Vagina (tissue), 2 donors: Measurements from ENCODE around the gene CASQ1. TPM values are rescaled to one million over a fixed set of nuclear protein-coding genes. Genes with fewer than 3 reads are reported as not detected.

Experiments
- DNase-seq, 2 donors: peaks; one replicate each; pipeline ENCODE4 v3.0.0-alpha.2; 2017; ENCODE audit errors: extremely low spot score in 2 of 2
- H3K27ac ChIP-seq: fragments of 200-600 bp; sonication (generic); one replicate; pipeline ENCODE4 v1.5.1; 2019
- H3K27me3 ChIP-seq: fragments of 200-600 bp; sonication (generic); one replicate; pipeline ENCODE4 v1.5.1; 2019
- H3K36me3 ChIP-seq, 2 donors: fragments of 200-600 bp; sonication (generic); one replicate each; pipeline ENCODE4 v1.5.1; 2017 to 2019
- H3K4me1 ChIP-seq: fragments of 200-600 bp; sonication (generic); one replicate; pipeline ENCODE4 v1.5.1; 2019
- H3K4me3 ChIP-seq, 2 donors: fragments of 200-600 bp; sonication (generic); 1 replicate in 1 of 2; 2 replicates in 1 of 2; pipeline ENCODE4 v1.5.1; 2016 to 2019
- H3K9me3 ChIP-seq: fragments of 200-600 bp; sonication (generic); one replicate; pipeline ENCODE4 v1.5.1; 2019
- CTCF ChIP-seq, 3 experiments: fragments of 450-650 bp in 2 of 3; fragments of 200-600 bp in 1 of 3; sonication (generic) in 1 of 3; IDR thresholded peaks; one replicate each; pipeline ENCODE4 v1.5.1; 2017 to 2019; ENCODE audit warnings: antibody characterized with exemption in 3 of 3, mild to moderate bottlenecking in 2 of 3, moderate library complexity in 2 of 3
- POLR2A ChIP-seq, 2 donors: fragments of 450-650 bp; IDR thresholded peaks; one replicate each; pipeline ENCODE4 v1.6.1; 2017; ENCODE audit warnings: antibody characterized with exemption in 2 of 2, mild to moderate bottlenecking in 2 of 2, moderate library complexity in 2 of 2
- POLR2AphosphoS5 ChIP-seq, 2 donors: sonication (generic); formaldehyde crosslinking; IDR thresholded peaks; one replicate each; pipeline ENCODE4 v1.9.0; 2017; ENCODE audit warnings: antibody characterized with exemption in 2 of 2, mild to moderate bottlenecking in 2 of 2, low read depth in 1 of 2; ENCODE audit not compliant: insufficient read depth in 1 of 2
- intact Hi-C: fragments of 100-400 bp; cut with DNase I; formaldehyde crosslinking; loops from one replicate; pipeline ENCODE4 v1.15.1; 2023
- total RNA-seq: library from RNA; depleted of rRNA; stranded (reverse); fragments of >200 nt; gene quantifications from one replicate; pipeline ENCODE4 v1.2.3, GENCODE V29; 2016

Gene CASQ1
- total RNA-seq, 1 donor from 2014 or later, result not detected

GRCh38 chr1:160204526-160205241 lies 14.3 kb downstream of the CASQ1 start:
- TF ChIP-seq CTCF (IDR thresholded peaks at IDR 0.05), result no peak
- no peak for TF ChIP-seq POLR2AphosphoS5 (IDR thresholded peaks at IDR 0.05; ENCODE audit: insufficient read depth in 1 of 2, low read depth in 1 of 2)
- no peak for TF ChIP-seq POLR2A (IDR thresholded peaks at IDR 0.05)
- peaks cover 0 to 4% of the 10 kb centered on the region in 2 donors for H3K36me3 ChIP-seq
- peak overlapping the region; percentile 96 for H3K27ac ChIP-seq
- no peaks in the 10 kb centered on the region for H3K9me3 ChIP-seq
- peak overlapping the region; percentile 95 to 98 for H3K4me3 ChIP-seq
- no peaks in the 10 kb centered on the region for H3K27me3 ChIP-seq
- DNase-seq, result no peak
- intact Hi-C loops, result loop anchor here (5.0 to 10.0 kb wide), 2 partner anchors 50 to 97 kb away; no protein-coding TSS in a partner anchor
- H3K4me1 ChIP-seq, result peaks cover 48% of the 10 kb centered on the region

GRCh38 chr1:160205242-160206035 lies 15.1 kb downstream of the CASQ1 start, which contains the start of gene PEA15:
Gene PEA15, plus strand, starts transcription at chr1:160205384. Its CDS starts 6,161 bp downstream, at chr1:160211545.
- TF ChIP-seq POLR2AphosphoS5 (IDR thresholded peaks at IDR 0.05; ENCODE audit: insufficient read depth in 1 of 2, low read depth in 1 of 2), result peak in 1 of 2 donors; percentile 74
- no peak for TF ChIP-seq CTCF (IDR thresholded peaks at IDR 0.05)
- TF ChIP-seq POLR2A (IDR thresholded peaks at IDR 0.05), result peak in 1 of 2 donors; percentile 90
- Histone ChIP-seq H3K36me3 (peaks cover 0 to 4% of the 10 kb centered on the region in 2 donors), H3K9me3 (no peaks in the 10 kb centered on the region), H3K4me1 (peaks cover 56% of the 10 kb centered on the region), H3K27me3 (no peaks in the 10 kb centered on the region), H3K27ac (peak within 1 kb of the TSS; percentile 96), H3K4me3 (peak within 1 kb of the TSS; percentile 95 to 98)
- intact Hi-C loops, result loop anchor here (5.0 to 10.0 kb wide), 2 partner anchors 49 to 98 kb away; no protein-coding TSS in a partner anchor
- DNase-seq, result no peak

- peak in 1 of 2 donors; percentile 7 for TF ChIP-seq POLR2AphosphoS5 (IDR thresholded peaks at IDR 0.05; ENCODE audit: insufficient read depth in 1 of 2, low read depth in 1 of 2)
- TF ChIP-seq POLR2A (IDR thresholded peaks at IDR 0.05), result no peak
- no peak for TF ChIP-seq CTCF (IDR thresholded peaks at IDR 0.05)
- H3K4me3 ChIP-seq, result peak overlapping the region; percentile 95 to 98
- H3K27ac ChIP-seq, result peak overlapping the region; percentile 96
- peaks cover 62% of the 10 kb centered on the region for H3K4me1 ChIP-seq
- peaks cover 0 to 4% of the 10 kb centered on the region in 2 donors for H3K36me3 ChIP-seq
- no peaks in the 10 kb centered on the region for H3K9me3 ChIP-seq
- no peak for DNase-seq
- H3K27me3 ChIP-seq, result no peaks in the 10 kb centered on the region
- intact Hi-C loops, result loop anchor here (5.0 to 10.0 kb wide), 2 partner anchors 49 to 99 kb away; no protein-coding TSS in a partner anchor
Observed at GRCh38 chr1:160206036-160206389, 15.6 kb downstream of the CASQ1 start.

GRCh38 chr1:160206421-160207117 lies 16.2 kb downstream of the CASQ1 start:
- peaks cover 63% of the 10 kb centered on the region for H3K4me1 ChIP-seq

More at GRCh38 chr1:160206421-160207117, 16.2 kb downstream of the CASQ1 start:
- DNase-seq, result no peak
- no peak for TF ChIP-seq POLR2AphosphoS5 (IDR thresholded peaks at IDR 0.05; ENCODE audit: insufficient read depth in 1 of 2, low read depth in 1 of 2)
- peak overlapping the region; percentile 95 to 98 for H3K4me3 ChIP-seq
- intact Hi-C loops, result loop anchor here (5.0 to 10.0 kb wide), 2 partner anchors 48 to 99 kb away; no protein-coding TSS in a partner anchor
- H3K9me3 ChIP-seq, result no peaks in the 10 kb centered on the region
- no peaks in the 10 kb centered on the region for H3K27me3 ChIP-seq
- H3K36me3 ChIP-seq, result peaks cover 0 to 7% of the 10 kb centered on the region in 2 donors
- H3K27ac ChIP-seq, result peak overlapping the region; percentile 96
